Cortex of kidney (tissue), 1 donor: ENCODE results near the gene MAPK13.

ENCODE experiments used
- DNase-seq: peaks from one replicate; lab custom pipeline; 2025; lab: John Stamatoyannopoulos, UW

The MAPK13 gene

DNA sequence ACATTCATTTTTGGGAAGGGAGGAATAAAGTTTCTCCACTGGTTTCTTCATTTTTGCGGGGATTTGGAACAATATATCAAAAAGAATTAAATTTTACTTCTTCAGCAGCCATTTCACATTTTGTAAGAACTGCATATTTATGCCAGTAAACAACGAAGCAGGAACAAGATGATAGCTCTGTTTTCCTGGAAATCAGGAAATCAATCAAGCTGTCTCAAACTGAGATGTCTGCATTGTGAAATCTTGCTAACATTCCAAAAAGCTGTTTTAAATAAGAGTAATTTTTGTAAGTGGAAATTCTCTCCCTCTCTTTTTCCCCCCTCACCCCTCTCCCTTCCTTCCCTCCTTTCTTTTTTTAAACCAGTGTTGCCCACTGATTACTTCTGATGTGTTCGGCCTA is 20.0 kb downstream of the MAPK13 start:
- DNase-seq, result no peak

DNA sequence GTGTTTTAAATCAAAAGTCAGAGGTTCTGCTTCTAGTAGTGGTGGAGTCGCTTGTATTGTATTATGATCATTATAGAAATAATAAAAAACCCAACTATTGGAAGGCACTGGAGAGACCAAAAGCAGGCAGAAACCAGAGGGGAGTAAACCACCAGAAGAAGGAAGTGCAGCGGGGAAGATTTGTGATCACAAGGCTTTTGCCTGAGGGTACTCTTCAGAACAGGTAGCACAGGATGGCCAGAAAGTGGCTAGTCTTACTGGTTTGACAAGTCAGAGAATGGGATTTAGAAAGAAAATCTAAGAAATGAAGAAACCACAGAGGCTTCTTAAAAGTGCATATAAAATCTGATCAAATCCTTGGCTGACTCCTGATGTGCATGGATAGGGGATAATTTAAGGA is 24.0 kb downstream of the MAPK13 start:
- no peak for DNase-seq

DNA sequence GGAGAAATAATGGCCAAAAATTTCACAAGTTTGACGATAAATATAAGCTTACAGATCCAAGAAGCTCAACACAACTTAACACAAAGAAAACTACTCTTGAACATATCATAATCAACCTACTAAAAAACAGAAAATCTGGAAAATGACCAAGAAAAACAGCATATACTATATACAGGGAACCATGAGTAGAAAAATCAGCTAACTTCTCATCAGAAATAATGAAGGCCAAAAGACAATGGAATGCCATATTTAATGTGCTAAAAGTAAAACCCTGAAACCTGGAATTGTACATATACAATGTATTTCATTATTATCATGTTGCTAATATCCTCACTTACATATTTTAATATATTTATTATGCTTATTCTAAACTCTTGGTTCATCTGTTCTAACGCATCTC is 25.3 kb downstream of the MAPK13 start:
- DNase-seq, result no peak

DNA sequence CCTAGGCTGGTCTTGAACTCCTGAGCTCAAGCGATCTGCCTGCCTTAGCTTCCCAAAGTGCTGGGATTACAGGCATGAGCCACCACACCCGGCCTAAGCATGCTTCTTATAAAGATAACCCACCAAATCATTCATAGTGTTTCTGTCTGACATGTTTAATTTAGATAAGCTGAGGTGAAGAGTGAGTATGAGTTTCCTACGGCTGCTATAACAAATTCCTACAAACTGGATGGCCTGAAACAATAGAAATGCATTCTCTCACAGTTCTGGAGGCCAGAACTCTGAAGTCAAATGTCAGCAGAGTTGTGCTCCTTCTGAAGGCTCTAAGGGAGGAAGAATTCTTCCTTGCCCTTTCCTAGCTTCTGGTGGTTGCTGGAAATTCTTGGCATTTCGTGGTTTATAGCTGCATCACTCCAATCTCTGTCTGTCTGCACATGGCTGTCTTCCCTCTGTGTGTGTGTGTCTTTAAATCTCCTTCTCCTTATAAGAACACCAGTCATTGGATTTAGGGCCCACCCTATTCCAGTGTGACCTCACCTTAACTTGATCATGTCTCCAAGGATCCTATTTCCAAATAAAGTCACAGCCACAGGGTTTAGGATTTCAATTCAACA is 29.9 kb downstream of the MAPK13 start:
- no peak for DNase-seq

DNA sequence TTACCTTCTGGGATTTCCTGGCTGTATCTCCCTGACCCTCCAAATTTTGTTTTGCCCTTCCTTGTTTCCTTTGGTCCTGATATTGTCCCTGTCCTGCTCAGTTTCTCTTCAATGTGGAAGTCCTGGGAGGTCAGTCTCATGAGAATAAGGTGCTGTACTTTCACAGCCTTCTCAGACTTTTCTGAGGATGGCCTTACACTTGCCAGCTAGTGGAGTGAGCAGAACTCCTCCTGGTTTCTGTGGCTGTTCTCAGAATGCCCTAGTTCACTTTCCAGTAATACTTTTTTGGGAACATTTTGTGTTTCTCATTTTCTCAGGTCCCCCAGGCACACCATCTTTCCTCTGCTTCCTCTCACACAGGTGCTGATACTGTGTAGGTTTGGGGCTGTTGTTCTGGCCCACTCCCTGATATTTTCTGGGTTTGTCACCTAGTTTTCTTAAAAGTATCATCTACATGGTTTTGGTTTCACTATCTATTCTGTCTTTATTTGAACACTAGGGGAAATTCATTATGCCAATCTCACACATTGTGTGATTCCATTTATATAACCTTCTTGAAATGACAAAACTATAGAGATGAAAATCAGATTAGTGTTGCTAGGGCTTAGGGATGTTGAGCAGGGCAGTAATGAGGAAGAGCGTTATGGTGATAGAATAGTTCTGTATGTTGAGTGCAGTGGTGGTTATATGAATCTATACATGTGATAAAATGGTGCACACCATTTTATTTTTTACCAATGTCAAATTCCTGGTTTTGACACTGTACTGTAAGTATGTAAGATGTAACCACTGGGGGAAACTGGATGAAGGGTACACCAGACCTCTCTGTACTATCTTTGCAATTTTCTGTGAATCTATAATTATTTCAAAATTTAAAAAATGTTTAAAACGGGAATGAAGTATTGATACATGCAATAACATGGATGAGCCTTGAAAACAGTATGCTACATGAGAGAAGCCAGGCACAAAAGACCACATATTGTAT is 39.0 kb downstream of the MAPK13 start:
- DNase-seq, result no peak

DNA sequence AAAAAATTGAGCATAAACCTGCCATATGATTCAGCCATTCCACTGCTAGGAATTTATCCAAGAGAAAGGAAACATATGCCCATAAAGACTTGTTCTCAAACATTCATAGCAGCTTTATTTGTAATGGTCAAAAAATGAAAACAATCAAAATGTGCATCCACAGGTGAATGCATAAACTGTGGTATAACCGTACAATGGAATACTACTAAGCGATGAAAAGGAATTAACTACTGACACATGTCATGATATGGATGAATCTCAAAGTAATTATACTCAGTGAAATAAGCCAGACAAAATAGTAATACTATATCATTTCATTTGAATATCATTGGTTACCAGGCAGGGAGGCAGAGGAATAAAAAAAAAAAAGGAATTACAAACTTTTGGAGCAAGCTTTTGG is 40.4 kb downstream of the MAPK13 start:
- no peak for DNase-seq

DNA sequence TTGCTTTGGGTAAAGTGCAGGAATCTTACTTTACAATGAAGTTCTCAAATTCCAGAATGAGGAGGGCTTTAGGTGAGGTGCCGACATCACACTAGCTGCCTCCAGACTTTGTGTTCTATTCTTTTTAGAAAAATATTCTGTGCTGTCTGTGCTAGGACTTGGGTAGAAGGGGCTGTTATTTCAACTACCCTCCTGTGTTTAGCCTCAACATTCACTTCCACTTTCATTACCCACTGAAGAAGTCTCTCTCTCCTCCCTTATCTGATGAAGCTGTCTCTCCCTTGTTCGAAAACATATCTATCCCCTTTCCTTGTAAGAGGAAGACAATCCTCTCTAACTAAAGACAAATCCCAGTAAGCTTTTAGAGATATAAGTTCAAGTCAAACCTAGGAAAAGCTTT is 41.3 kb downstream of the MAPK13 start:
- no peak for DNase-seq

DNA sequence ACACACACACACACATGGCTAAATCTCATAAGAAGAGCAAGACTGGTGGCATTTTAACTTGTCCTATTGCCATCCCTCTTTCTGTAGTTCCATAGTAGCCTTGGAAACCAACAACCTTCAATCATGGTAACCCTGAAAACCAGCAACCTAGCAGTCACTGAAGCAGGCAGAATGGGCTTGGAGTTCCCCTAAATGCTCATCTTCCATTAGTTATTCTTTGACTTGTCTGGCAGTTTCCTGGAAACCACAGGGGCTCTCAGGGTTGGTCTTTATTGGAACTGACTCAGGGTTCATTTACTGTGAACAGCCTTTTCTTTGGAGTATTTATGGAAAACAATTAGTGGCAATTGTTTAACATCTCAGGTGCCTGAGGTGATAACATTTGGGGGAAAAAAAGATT is 46.9 kb downstream of the MAPK13 start:
- DNase-seq, result no peak

DNA sequence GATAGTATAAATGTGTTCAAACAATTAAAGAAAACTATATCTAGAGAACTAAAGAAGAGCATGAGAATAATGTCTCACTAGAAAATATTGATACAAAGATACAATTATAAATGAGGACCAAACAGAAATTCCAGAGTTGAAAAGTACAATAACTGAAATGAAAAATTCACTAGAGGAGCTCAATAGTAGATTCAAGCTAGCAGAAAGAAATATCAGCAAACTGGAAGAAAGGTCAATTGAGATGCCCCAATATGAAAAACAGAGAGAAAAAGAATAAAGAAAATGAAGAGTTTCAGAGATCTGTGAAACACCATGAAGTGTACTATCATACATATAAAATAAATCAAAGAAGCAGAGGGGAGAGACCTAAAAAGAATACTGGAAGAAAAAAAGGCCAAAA is 48.2 kb downstream of the MAPK13 start:
- DNase-seq, result no peak

DNA sequence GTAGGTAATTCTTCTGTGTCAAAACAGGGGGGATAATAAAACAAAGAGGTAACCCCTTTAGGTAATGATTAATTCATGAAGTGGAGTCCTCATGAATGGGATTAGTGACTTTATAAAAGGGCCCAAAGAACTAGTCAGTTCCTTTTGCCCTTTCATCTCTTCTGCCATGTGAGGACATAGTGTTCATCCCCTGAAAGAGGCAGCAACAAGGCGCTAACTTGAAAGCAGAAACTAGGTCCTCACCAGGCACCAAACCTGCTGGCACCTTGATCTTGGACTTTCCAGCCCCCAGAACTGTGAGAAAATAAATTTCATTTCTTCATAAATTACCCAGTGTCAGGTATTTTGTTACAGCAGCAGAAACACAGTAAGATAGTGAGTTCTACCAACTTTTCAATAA is 49.8 kb downstream of the MAPK13 start:
- no peak for DNase-seq

DNA sequence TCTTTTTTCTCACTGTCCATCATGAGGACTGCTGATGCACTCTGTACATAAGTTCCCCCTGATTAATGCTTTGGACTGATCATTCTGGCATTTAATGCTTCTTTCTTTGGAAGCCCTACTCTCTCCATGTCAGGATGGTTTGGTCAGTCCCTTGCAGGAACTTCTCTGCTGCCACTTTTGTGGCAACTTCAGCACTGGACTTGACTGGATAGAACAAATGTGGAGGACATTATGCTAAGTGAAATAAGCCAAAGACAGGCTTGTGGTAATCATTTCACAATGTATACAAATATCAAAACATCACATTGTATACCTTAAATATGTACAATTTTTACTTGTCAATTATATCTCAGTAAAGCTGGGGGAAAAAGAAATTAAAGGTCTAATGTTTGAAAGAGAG is 54.0 kb downstream of the MAPK13 start:
- DNase-seq, result no peak

DNA sequence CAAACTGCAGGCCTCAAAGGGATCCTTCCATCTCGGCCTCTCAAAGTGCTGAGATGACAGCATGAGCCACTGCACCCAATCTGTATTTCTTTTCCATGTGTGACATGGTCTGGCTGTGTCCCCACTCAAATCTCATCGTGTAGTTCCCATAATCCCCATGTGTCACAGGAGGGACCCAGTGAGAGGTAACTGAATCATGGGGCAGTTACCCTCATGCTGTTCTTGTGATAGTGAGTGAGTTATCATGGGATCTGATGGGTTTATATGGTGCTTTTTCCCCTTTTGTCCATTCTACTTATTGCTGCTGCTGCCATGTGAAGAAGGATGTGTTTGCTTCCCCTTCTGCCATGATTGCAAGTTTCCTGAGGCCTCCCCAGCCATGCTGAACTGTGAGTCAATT is 55.9 kb downstream of the MAPK13 start:
- DNase-seq, result no peak

DNA sequence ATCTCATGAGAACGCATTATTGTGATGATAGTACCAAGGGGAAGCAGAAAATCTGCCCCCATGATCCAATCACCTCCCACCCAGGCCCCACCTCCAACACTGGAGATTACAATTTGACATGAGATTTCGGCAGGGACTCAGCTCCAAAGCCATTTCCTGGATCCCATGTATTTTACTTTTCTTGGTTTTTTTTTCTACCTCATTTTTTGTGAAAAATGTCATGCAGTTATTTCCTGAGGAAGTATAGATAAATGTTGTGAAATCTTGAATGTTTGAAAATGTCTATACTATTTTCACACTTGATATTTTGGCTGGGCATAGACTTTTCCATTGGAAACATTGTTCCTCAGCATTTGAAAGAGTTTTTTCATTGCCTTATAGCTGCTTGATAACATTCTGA is 57.1 kb downstream of the MAPK13 start:
- DNase-seq, result no peak
